ES-I3 (cell line): ENCODE data around the gene RFPL3.

ENCODE experiments used
- H3K36me3 ChIP-seq: 2 replicates; pipeline ENCODE4 v1.6.1; 2013; ENCODE audit warnings: mild to moderate bottlenecking, low read length, control low read depth, moderate library complexity; ENCODE audit not compliant: insufficient read depth
- H3K4me1 ChIP-seq: 2 replicates; pipeline ENCODE4 v1.6.1; 2013; ENCODE audit warnings: mild to moderate bottlenecking, control low read depth, low read length; ENCODE audit not compliant: insufficient read depth
- H3K9ac ChIP-seq: 2 replicates; pipeline ENCODE4 v1.6.1; 2013; ENCODE audit warnings: low read depth, mild to moderate bottlenecking, low read length, moderate library complexity
- H3K9me3 ChIP-seq: 2 replicates; pipeline ENCODE4 v1.6.1; 2013; ENCODE audit warnings: mild to moderate bottlenecking, low read length, moderate library complexity; ENCODE audit not compliant: control insufficient read depth, insufficient read depth

Gene RFPL3

GRCh38 chr22:32396746-32397145 lies 39.1 kb downstream of the RFPL3 start:
- peaks cover 47% of the 10 kb centered on the region for H3K36me3 ChIP-seq

DNA sequence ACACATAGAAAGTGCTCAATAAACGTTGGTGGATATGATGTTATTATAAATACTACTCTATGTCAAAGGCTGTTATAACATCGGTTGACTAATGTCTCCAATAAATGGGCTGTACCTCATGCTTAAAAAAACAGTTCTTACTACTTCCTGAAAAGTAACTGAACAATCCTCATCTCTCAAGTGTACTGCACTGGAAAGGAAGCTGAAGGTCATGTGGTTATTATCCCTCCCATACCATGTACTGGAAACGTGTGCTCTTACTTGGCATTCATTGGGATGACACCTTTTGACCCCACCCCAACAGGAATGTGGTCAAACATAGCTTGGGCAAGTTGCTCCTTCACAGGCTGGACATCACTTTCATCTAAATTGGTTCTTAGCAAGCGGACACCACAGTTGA lies 43.8 kb downstream of the RFPL3 start:
- H3K4me1 ChIP-seq: no peaks in the 10 kb centered on the region
- H3K9me3 ChIP-seq: no peaks in the 10 kb centered on the region
- peaks cover 33% of the 10 kb centered on the region for H3K36me3 ChIP-seq
- no peak overlapping the region for H3K9ac ChIP-seq

More at GRCh38 chr22:32396746-32397145, 39.1 kb downstream of the RFPL3 start:
- no peak overlapping the region for H3K9ac ChIP-seq
- no peaks in the 10 kb centered on the region for H3K9me3 ChIP-seq
- H3K4me1 ChIP-seq: no peaks in the 10 kb centered on the region

DNA sequence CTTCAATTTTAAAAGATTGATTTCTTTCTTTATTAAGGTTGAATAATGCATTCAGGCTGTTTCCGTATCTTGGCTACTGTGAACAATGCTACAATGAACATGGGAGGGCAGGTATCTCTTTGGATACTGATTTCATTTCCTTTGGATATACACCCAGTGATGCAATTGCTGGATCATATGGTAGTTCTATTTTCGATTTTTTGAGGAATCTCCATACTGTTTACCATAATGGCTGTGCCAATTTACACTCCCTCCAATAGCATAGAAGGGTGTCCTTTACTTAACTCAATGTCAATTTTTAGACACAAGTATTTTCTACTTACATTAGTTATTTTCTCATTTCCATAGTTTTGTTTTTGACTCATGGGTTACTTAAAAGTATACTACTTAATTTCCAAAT lies 46.4 kb downstream of the RFPL3 start:
- no peaks in the 10 kb centered on the region for H3K4me1 ChIP-seq
- H3K36me3 ChIP-seq: peaks cover 45% of the 10 kb centered on the region

DNA sequence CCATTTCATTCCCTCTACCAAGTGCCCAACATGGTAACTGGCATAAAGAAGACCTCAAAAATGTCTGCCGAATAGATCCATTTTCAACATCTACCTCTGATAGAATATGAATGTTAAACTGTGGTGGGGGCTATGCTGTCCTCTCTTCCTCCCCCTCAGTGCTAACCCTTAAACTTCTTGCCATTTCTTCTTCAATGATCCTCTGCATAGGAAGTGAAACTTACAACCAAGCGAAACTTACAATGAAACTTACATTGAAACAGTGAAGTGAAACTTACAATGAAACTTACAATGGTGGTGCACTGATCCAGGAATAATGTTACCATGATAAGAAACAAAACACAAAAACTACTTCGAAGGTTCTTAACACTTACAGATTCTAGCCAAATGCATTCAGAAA lies 49.6 kb downstream of the RFPL3 start:
- Histone ChIP-seq H3K36me3 (peaks cover 29% of the 10 kb centered on the region), H3K4me1 (0 out of 2 replicates have a peak, but pooled peaks cover 5% of the 10 kb centered on the region), H3K9me3 (no peaks in the 10 kb centered on the region), H3K9ac (no peak overlapping the region)

More for the DNA sequence above, 46.4 kb downstream of the RFPL3 start:
- Histone ChIP-seq H3K9me3 (no peaks in the 10 kb centered on the region), H3K9ac (no peak overlapping the region)

- peaks cover 25% of the 10 kb centered on the region for H3K36me3 ChIP-seq
- H3K4me1 ChIP-seq: 0 out of 2 replicates have a peak, but pooled peaks cover 5% of the 10 kb centered on the region
- H3K9me3 ChIP-seq: no peaks in the 10 kb centered on the region
- no peak overlapping the region for H3K9ac ChIP-seq
Measured at GRCh38 chr22:32407936-32408335, 50.3 kb downstream of the RFPL3 start.

GRCh38 chr22:32409977-32410376 lies 52.3 kb downstream of the RFPL3 start:
- Histone ChIP-seq H3K4me1 (peaks cover 5% of the 10 kb centered on the region; the same call in 1 of the 2 replicates), H3K9me3 (no peaks in the 10 kb centered on the region), H3K9ac (no peak overlapping the region), H3K36me3 (peaks cover 25% of the 10 kb centered on the region)

DNA sequence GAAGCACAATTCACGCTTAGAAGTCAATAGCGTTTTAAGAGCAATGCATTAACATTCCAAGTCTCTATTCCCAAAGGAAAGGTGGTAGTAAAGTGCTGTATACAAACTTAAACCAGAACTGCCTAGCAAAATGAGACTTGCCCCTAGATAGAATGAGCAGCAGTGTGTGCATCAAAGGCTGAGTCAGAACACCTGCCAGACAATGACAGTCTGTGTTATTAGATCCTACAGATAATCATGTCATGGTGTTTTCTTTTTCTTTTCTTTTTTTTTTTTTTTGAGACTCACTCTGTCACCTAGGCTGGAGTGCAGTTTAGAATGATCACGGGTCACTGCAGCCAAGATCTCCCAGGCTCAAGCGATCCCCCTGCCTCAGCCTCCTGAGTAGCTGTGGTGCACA lies 52.8 kb downstream of the RFPL3 start:
- no peaks in the 10 kb centered on the region for H3K9me3 ChIP-seq
- H3K36me3 ChIP-seq: peaks cover 25% of the 10 kb centered on the region
- no peak overlapping the region for H3K9ac ChIP-seq
- H3K4me1 ChIP-seq: peaks cover 5% of the 10 kb centered on the region; the same call in 1 of the 2 replicates
